ENCODE results near the gene RBMS2. TPM values are rescaled to one million over a fixed set of nuclear protein-coding genes. Genes with fewer than 3 reads are reported as not detected.

Gene RBMS2
- total RNA-seq, 1 donor from 2014 or later = 37.2 TPM

GRCh38 chr12:56628671-56629458, 107.2 kb downstream of the RBMS2 start:
- H3K36me3 ChIP-seq (ENCODE audit: control insufficient read depth, insufficient read depth, low read length) = no peaks in the 10 kb centered on the region
- no peak for DNase-seq (ENCODE audit: low read depth)
- H3K27me3 ChIP-seq (ENCODE audit: control insufficient read depth, insufficient read depth, low read length) = no peaks in the 10 kb centered on the region
- TF ChIP-seq CTCF (IDR thresholded peaks at IDR 0.05; ENCODE audit: insufficient read depth, low read length, poor library complexity, severe bottlenecking) = no peak
- H3K4me3 ChIP-seq (ENCODE audit: low read depth, low read length) = peak overlapping the region; percentile 82

GRCh38 chr12:56629459-56630179, 108.0 kb downstream of the RBMS2 start:
- no peaks in the 10 kb centered on the region for H3K36me3 ChIP-seq (ENCODE audit: control insufficient read depth, insufficient read depth, low read length)
- H3K4me3 ChIP-seq (ENCODE audit: low read depth, low read length) = peak overlapping the region; percentile 82
- no peak for DNase-seq (ENCODE audit: low read depth)
- no peak for TF ChIP-seq CTCF (IDR thresholded peaks at IDR 0.05; ENCODE audit: insufficient read depth, low read length, poor library complexity, severe bottlenecking)
- H3K27me3 ChIP-seq (ENCODE audit: control insufficient read depth, insufficient read depth, low read length) = no peaks in the 10 kb centered on the region

GRCh38 chr12:56630180-56630632, 108.6 kb downstream of the RBMS2 start, which contains the start of gene BAZ2A:
BAZ2A (minus strand) TSS chr12:56630326; CDS start chr12:56617530, 12,796 bp downstream.
- Histone ChIP-seq H3K4me3 (ENCODE audit: low read depth, low read length) (peak within 1 kb of the TSS; percentile 82), H3K36me3 (ENCODE audit: control insufficient read depth, insufficient read depth, low read length) (no peaks in the 10 kb centered on the region), H3K27me3 (ENCODE audit: control insufficient read depth, insufficient read depth, low read length) (no peaks in the 10 kb centered on the region)
- TF ChIP-seq CTCF (IDR thresholded peaks at IDR 0.05; ENCODE audit: insufficient read depth, low read length, poor library complexity, severe bottlenecking) = no peak
- DNase-seq (ENCODE audit: low read depth) = no peak

- TF ChIP-seq CTCF (IDR thresholded peaks at IDR 0.05; ENCODE audit: insufficient read depth, low read length, poor library complexity, severe bottlenecking) = no peak
- Histone ChIP-seq H3K27me3 (ENCODE audit: control insufficient read depth, insufficient read depth, low read length) (no peaks in the 10 kb centered on the region), H3K4me3 (ENCODE audit: low read depth, low read length) (peak overlapping the region; percentile 10), H3K36me3 (ENCODE audit: control insufficient read depth, insufficient read depth, low read length) (no peaks in the 10 kb centered on the region)
- DNase-seq (ENCODE audit: low read depth) = no peak
Observed at GRCh38 chr12:56631790-56632700, 110.4 kb downstream of the RBMS2 start.

GRCh38 chr12:56632701-56633467, 111.3 kb downstream of the RBMS2 start:
- TF ChIP-seq CTCF (IDR thresholded peaks at IDR 0.05; ENCODE audit: insufficient read depth, low read length, poor library complexity, severe bottlenecking) = no peak
- Histone ChIP-seq H3K4me3 (ENCODE audit: low read depth, low read length) (no peak overlapping the region), H3K27me3 (ENCODE audit: control insufficient read depth, insufficient read depth, low read length) (no peaks in the 10 kb centered on the region), H3K36me3 (ENCODE audit: control insufficient read depth, insufficient read depth, low read length) (no peaks in the 10 kb centered on the region)
- DNase-seq (ENCODE audit: low read depth) = no peak

Measured in kidney epithelial cell (primary cell).